Stimulated activated CD4-positive, alpha-beta T cell treated with anti-CD3 and anti-CD28 coated beads, Interleukin-12 subunit alpha, Interleukin-12 subunit beta, amount 100 ng/mL, for 24 hours (primary cell): ENCODE measurements around the gene SCGB1D2.

ENCODE experiments used
- DNase-seq, 2 experiments: peaks; one replicate each; pipeline ENCODE4 v3.0.0-alpha.2; 2020; ENCODE audit warnings: low read depth in 2 of 2

SCGB1D2 gene

GRCh38 chr11:62260261-62260953 is 18.4 kb downstream of the SCGB1D2 start:
- no peak for DNase-seq

- no peak for DNase-seq
Observed at GRCh38 chr11:62264004-62264403, 22.0 kb downstream of the SCGB1D2 start.

- peak in 1 of 2 experiments; percentile 1 for DNase-seq
Observed at GRCh38 chr11:62266558-62266957, 24.5 kb downstream of the SCGB1D2 start.

GRCh38 chr11:62267050-62267449 is 25.0 kb downstream of the SCGB1D2 start:
- no peak for DNase-seq

GRCh38 chr11:62267576-62267975 is 25.5 kb downstream of the SCGB1D2 start:
- no peak for DNase-seq

GRCh38 chr11:62269654-62270278 is 27.7 kb downstream of the SCGB1D2 start, which contains the start of gene SCGB2A2:
TSS of gene SCGB2A2 (plus strand) at chr11:62270158. CDS start at chr11:62270217, 59 bp downstream.
- no peak for DNase-seq

- DNase-seq, result no peak
Observed at GRCh38 chr11:62273284-62273683, 31.2 kb downstream of the SCGB1D2 start.

GRCh38 chr11:62273789-62274275 is 31.8 kb downstream of the SCGB1D2 start:
- no peak for DNase-seq

- no peak for DNase-seq
Observed at GRCh38 chr11:62280452-62280851, 38.4 kb downstream of the SCGB1D2 start.
